ENCODE results near the gene HSF5. TPM values are rescaled to one million over a fixed set of nuclear protein-coding genes. Genes with fewer than 3 reads are reported as not detected.
A peak's percentile ranks its signal among the peaks of the same experiment; 100 is the strongest.

The HSF5 gene
- total RNA-seq, 1 donor from 2014 or later = 0.91 TPM

DNA sequence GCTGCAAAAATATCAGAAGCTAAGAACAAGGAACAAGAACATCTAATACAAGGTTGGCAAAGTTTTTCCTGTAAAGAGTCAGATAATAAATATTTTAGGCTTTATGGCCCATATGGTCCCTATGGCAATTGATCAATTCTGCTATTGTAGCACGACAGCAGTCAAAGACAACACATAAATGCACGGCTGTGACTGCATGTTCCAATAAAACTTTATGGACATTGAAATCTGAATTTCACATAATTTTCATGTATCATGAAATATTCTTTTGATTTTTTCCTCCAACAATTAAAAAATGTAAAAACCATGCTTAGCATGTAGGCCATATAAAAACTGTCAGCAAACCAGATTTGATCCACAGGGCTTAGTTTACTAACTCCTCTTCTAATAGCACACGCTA lies 60.4 kb downstream of the HSF5 start:
- no peak for DNase-seq
- Mint-ChIP-seq H3K4me1 (no peaks in the 10 kb centered on the region), H3K36me3 (ENCODE audit: low read depth) (no peaks in the 10 kb centered on the region), H3K27me3 (peaks cover 6% of the 10 kb centered on the region), H3K9me3 (no peaks in the 10 kb centered on the region), H3K4me3 (no peak overlapping the region), H3K27ac (no peak overlapping the region)
- intact Hi-C loops (cut with micrococcal nuclease) = no loop called here

DNA sequence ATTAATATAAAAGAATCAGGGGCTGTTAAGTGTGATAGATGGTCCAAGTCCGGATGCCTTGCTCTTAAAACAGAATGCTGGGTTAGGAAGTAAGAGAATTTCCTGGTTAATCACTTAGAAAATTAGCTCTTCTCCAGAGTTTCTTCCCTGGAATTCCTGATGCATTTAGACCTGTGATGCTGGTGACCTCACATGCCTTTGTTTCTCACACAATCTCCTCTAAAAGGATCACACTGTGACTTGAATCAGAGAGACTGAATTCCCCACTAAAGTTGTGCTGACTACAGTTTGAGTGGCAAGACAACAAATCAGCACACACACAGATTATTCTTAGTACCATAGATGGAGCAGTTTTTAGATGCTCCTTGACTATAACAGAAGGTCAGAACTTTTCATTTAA lies 66.5 kb downstream of the HSF5 start:
- H3K27me3 Mint-ChIP-seq = no peaks in the 10 kb centered on the region
- H3K9me3 Mint-ChIP-seq = no peaks in the 10 kb centered on the region
- no peak overlapping the region for H3K27ac Mint-ChIP-seq
- H3K4me1 Mint-ChIP-seq = peaks cover 13% of the 10 kb centered on the region
- H3K36me3 Mint-ChIP-seq (ENCODE audit: low read depth) = no peaks in the 10 kb centered on the region
- no peak overlapping the region for H3K4me3 Mint-ChIP-seq
- intact Hi-C loops (cut with micrococcal nuclease) = no loop called here
- DNase-seq = no peak

DNA sequence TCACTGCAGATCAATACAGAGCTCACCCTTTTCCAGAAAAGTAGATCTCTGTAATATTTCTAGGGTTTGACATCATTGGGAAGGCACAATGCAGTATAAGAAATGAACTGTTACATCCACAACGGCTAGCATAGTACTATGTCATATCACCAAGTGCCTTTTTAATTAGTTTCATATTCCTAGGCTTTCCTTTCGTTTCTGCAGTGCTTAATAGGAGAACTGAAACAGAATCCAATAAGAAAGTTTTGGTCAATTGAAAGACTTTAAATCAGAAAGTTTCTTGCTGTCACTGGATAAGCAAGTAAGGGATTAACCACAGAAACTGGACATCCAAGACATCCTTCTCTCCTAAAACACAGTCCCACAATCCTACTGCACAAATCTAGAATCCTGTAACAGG lies 67.4 kb downstream of the HSF5 start:
- no peak overlapping the region for H3K4me3 Mint-ChIP-seq
- DNase-seq = no peak
- peaks cover 17% of the 10 kb centered on the region for H3K4me1 Mint-ChIP-seq
- no peaks in the 10 kb centered on the region for H3K9me3 Mint-ChIP-seq
- H3K36me3 Mint-ChIP-seq (ENCODE audit: low read depth) = no peaks in the 10 kb centered on the region
- intact Hi-C loops (cut with micrococcal nuclease) = no loop called here
- H3K27ac Mint-ChIP-seq = no peak overlapping the region
- no peaks in the 10 kb centered on the region for H3K27me3 Mint-ChIP-seq

DNA sequence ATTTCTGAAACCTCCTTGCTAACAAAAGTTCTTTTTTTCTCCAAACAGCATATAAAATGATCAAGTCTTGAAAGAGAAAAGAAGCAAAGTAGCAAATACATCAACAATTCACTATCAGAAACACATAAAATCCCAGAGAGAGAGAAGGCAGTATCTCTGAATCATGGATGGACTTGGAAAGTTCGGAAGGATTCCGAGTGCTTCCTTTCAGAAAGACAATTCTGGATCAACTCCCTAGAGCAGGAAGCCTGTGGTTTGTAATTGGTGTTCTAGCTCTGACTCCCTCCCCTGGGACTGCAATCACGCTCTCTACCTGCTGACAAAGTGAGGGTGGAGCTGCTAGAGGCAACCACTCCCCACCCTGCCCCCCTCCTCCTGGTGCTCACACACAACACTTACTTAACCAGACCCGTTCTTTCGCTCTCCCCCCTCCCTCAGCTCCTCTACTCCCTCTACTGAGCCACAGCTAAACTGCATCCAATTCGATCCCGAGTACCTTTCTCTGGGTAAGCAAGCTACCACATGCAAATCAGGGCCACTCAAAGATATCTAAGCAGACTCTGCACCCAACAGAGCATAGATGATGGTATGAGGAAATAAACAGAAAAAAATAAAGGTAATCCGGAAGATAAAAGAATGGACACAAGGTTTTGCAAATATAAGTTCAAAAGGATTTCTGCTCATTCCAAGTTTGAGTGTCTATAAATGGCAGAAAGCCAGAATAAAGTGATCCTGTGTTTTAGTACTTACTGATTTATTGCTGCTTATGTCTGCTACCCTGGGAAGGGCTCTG lies 70.7 kb downstream of the HSF5 start, which contains the start of gene RNF43:
Gene RNF43 (minus strand): TSS at position 235 of the 793 bp plus-strand sequence. CDS start 1,957 bp downstream, outside the sequence.
- Mint-ChIP-seq H3K27me3 (no peaks in the 10 kb centered on the region), H3K36me3 (ENCODE audit: low read depth) (no peaks in the 10 kb centered on the region), H3K4me1 (peaks cover 30% of the 10 kb centered on the region), H3K27ac (peak within 1 kb of the TSS; percentile 74), H3K4me3 (peak within 1 kb of the TSS; percentile 35), H3K9me3 (no peaks in the 10 kb centered on the region)
- intact Hi-C loops (cut with micrococcal nuclease) = loop anchor here (1.0 kb wide), 2 partner anchors 65 to 100 kb away; partner anchors contain the start of gene SUPT4H1
- peak; percentile 94 for DNase-seq

DNA sequence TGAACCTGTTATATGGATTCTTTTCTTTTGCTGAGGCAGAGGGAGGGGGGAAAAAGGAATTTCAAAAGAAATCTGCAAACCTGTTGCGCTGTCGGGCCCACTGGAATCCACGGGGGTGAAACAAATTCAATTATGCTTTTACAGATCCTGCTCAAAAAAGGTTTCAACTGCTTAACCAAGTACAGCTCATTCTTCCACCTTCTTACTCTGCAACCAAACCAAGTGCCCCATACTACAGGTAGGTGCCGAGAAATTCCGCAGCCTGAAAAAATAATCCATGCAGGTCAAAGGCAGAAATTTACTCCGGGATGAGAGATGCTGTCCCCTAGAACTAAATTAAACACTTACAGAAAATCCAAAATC lies 71.3 kb downstream of the HSF5 start:
- Mint-ChIP-seq H3K36me3 (ENCODE audit: low read depth) (no peaks in the 10 kb centered on the region), H3K4me1 (peaks cover 32% of the 10 kb centered on the region), H3K27ac (peak overlapping the region; percentile 42), H3K27me3 (no peaks in the 10 kb centered on the region), H3K4me3 (peak overlapping the region; percentile 35), H3K9me3 (no peaks in the 10 kb centered on the region)
- DNase-seq = no peak
- intact Hi-C loops (cut with micrococcal nuclease) = loop anchor here (1.0 kb wide), 2 partner anchors 65 to 100 kb away; partner anchors contain the start of gene SUPT4H1

DNA sequence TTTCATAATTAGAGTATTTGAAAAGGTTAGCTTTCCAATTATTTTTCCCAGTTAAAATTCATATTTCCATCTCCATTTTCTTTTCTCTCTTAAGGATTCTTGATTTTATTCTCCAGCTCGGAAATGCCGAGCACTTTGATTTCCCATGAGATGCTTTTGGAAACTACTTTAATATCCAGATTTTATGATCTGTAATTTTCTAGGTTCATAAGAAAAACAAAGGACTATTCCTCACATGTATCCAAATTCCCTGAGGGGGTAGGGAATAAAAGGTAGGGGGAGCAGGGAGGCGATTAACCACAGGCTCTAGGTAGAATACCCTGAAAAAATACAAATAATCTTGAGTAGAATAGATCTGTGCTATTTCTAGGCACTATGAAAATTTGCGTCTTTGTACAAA lies 71.8 kb downstream of the HSF5 start:
- H3K4me1 Mint-ChIP-seq = peaks cover 35% of the 10 kb centered on the region
- no peak overlapping the region for H3K27ac Mint-ChIP-seq
- no peaks in the 10 kb centered on the region for H3K36me3 Mint-ChIP-seq (ENCODE audit: low read depth)
- no peaks in the 10 kb centered on the region for H3K9me3 Mint-ChIP-seq
- H3K27me3 Mint-ChIP-seq = no peaks in the 10 kb centered on the region
- peak overlapping the region; percentile 30 for H3K4me3 Mint-ChIP-seq
- intact Hi-C loops (cut with micrococcal nuclease) = no loop called here
- no peak for DNase-seq

DNA sequence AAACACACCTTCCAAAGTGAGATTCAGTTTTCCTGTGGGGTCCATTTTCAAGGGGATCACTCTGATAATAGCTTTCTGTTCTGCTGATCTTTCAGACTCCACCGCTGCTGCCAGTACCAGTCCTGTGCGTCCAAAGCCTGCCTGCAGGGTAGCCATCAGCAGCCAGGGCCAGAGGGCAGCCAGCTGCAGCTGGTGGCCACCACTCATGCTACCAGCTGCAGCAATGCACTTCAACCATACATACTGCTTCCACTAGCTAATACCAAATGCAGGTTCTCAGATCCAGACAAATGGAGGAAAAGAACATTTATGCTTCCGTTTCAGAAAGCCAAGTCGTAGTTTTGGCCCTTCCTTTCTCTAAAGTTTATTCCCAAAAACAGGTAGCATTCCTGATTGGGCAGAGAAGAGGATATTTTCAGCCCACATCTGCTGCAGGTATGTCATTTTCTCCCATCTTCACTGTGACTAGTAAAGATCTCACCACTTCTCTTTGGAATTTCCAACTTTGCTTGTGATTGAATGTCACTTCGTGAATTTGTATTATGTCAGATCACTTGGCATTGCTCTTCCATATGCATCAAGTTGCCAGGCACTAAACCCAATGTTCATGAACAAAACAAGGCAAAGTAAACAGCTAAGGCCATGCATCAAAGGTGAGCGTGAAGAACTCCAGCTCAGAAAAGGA lies 72.7 kb downstream of the HSF5 start:
- intact Hi-C loops (cut with micrococcal nuclease) = no loop called here
- Mint-ChIP-seq H3K9me3 (no peaks in the 10 kb centered on the region), H3K27me3 (no peaks in the 10 kb centered on the region), H3K27ac (no peak overlapping the region), H3K4me1 (peaks cover 35% of the 10 kb centered on the region), H3K36me3 (ENCODE audit: low read depth) (no peaks in the 10 kb centered on the region), H3K4me3 (no peak overlapping the region)
- no peak for DNase-seq

DNA sequence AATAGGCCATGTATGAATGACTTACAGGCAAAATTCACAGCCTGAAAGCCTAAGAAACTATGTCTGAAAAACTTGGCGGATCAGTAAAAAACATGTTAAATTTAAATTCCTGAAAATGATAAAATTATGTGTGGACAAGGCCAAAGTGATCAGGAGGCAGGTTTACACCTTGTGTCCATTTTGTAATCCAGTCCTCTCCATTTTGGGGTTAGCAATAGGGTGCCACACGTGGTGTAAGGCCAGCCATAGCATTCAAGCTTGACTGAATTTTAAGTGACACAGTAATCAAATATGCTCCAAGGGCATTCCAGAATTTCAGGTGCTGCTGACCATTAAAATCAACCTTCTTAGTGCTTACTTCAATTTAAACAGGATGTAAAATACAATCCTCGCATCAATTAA lies 73.6 kb downstream of the HSF5 start:
- H3K9me3 Mint-ChIP-seq = no peaks in the 10 kb centered on the region
- peaks cover 35% of the 10 kb centered on the region for H3K4me1 Mint-ChIP-seq
- no peaks in the 10 kb centered on the region for H3K36me3 Mint-ChIP-seq (ENCODE audit: low read depth)
- H3K27ac Mint-ChIP-seq = peak overlapping the region; percentile 22
- intact Hi-C loops (cut with micrococcal nuclease) = no loop called here
- DNase-seq = no peak
- no peaks in the 10 kb centered on the region for H3K27me3 Mint-ChIP-seq
- no peak overlapping the region for H3K4me3 Mint-ChIP-seq

DNA sequence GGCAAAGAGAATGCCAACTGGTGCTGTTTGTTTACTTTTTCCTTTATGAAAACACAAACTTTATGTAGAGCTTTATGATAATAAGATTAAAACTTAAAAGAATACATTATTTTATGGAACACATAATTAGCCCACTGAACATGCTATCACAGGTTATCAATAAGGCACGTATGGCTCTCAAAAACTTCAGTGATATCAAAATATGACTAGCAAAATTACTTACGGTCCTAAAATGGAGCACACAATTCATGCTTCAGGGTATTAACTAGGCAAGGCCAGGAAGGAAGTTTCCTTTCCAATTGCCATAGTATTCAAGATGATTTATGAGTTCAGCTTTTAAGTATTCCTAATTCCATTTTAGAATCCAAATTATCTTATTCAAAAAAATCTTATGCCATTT lies 74.5 kb downstream of the HSF5 start:
- Mint-ChIP-seq H3K4me3 (no peak overlapping the region), H3K4me1 (peaks cover 35% of the 10 kb centered on the region), H3K9me3 (no peaks in the 10 kb centered on the region), H3K36me3 (ENCODE audit: low read depth) (no peaks in the 10 kb centered on the region), H3K27me3 (no peaks in the 10 kb centered on the region), H3K27ac (peak overlapping the region; percentile 86)
- intact Hi-C loops (cut with micrococcal nuclease) = loop anchor here (1.0 to 2.0 kb wide), 5 partner anchors 11 to 84 kb away; partner anchors contain the start of gene SUPT4H1
- DNase-seq = no peak

DNA sequence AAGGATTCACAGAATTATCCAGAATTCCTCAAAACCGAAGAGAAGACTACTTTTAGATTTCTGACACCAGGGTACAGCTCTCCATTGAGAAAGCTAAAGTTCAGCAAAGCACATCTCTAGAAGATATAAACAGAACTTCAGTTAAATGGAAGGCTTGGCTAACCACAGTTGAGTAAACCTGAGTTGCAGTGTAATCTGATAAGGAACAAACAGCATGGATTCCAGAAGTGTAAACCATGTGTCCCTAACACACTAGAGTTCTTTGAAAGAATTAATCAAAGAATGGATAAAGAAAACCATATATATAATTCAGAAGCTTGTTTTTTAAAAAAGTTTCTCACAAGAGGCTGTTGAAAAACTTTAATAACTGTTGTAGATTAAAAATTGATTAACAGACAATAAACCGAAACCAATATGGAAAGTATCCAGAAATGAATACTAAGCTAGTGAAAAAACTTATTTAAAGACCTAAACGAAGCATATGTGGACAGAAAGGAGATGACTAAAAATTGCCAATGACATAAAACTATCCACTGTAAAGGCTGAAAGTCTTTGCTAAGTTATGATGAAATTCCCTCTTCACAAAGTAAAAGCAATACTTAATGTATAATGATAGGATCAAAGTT lies 75.1 kb downstream of the HSF5 start:
- no peak for DNase-seq
- H3K4me3 Mint-ChIP-seq = peak overlapping the region; percentile 45
- H3K36me3 Mint-ChIP-seq (ENCODE audit: low read depth) = no peaks in the 10 kb centered on the region
- H3K27ac Mint-ChIP-seq = peak overlapping the region; percentile 86
- intact Hi-C loops (cut with micrococcal nuclease) = loop anchor here (1.0 to 2.0 kb wide), 5 partner anchors 11 to 84 kb away; partner anchors contain the start of gene SUPT4H1
- H3K4me1 Mint-ChIP-seq = peaks cover 33% of the 10 kb centered on the region
- no peaks in the 10 kb centered on the region for H3K9me3 Mint-ChIP-seq
- no peaks in the 10 kb centered on the region for H3K27me3 Mint-ChIP-seq

DNA sequence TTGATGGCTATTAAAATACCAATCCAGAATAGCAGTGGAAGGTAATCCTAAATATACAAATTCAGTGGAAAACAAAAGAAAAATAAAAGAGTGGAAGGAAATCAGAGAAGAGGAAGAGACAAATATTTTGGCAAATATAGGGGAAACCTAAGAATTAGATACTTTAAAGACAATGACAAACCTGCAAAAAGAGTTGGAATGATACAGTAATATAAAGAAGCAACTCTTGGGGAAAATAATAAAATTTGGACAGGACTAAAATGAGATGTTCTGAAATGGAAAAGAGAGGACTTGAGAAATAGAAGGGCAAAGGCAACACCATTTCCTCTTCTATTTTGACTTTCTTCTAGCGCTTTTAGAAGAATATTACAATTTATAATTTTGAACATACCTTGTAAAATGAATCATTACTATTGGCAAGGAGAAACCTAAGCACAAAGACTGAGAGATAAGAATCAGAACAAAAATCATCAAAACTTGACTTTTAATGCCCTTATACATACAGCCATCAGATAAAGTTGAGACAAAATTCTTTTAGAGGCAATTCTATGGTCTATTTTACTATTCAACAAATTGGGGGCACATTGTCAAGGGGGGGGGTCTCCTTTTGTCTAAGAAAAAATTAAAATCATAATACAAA lies 76.0 kb downstream of the HSF5 start:
- intact Hi-C loops (cut with micrococcal nuclease) = loop anchor here (2.0 kb wide), 1 partner anchor 67 kb away; no protein-coding TSS in a partner anchor
- DNase-seq = no peak
- Mint-ChIP-seq H3K27ac (peak overlapping the region; percentile 86), H3K9me3 (no peaks in the 10 kb centered on the region), H3K36me3 (ENCODE audit: low read depth) (no peaks in the 10 kb centered on the region), H3K4me3 (peak overlapping the region; percentile 42), H3K4me1 (peaks cover 25% of the 10 kb centered on the region), H3K27me3 (no peaks in the 10 kb centered on the region)

DNA sequence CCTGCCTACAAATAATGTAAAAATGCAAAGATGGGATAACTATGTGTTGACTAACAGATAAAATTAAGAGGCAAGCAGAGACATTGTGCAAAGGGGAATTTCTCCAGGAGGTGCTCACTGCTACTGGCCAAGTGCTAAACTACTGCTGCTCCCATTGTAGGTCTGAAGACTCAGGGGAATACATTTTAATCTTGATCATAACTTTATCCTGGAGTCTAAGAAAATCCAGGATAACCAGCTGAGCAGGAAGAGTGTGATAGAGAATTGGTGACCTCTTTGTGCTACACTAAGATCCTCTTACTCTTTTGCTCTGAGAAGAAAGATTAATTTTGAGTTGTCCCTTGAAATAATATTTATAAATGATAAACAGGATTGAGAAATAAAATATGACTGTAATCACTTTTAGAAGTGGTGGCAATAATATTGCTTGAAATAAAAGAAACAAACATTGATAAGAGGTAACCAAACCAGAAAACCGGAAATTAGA lies 76.8 kb downstream of the HSF5 start:
- H3K27ac Mint-ChIP-seq = no peak overlapping the region
- no peaks in the 10 kb centered on the region for H3K27me3 Mint-ChIP-seq
- peaks cover 22% of the 10 kb centered on the region for H3K4me1 Mint-ChIP-seq
- DNase-seq = no peak
- H3K36me3 Mint-ChIP-seq (ENCODE audit: low read depth) = no peaks in the 10 kb centered on the region
- intact Hi-C loops (cut with micrococcal nuclease) = no loop called here
- no peak overlapping the region for H3K4me3 Mint-ChIP-seq
- H3K9me3 Mint-ChIP-seq = no peaks in the 10 kb centered on the region

DNA sequence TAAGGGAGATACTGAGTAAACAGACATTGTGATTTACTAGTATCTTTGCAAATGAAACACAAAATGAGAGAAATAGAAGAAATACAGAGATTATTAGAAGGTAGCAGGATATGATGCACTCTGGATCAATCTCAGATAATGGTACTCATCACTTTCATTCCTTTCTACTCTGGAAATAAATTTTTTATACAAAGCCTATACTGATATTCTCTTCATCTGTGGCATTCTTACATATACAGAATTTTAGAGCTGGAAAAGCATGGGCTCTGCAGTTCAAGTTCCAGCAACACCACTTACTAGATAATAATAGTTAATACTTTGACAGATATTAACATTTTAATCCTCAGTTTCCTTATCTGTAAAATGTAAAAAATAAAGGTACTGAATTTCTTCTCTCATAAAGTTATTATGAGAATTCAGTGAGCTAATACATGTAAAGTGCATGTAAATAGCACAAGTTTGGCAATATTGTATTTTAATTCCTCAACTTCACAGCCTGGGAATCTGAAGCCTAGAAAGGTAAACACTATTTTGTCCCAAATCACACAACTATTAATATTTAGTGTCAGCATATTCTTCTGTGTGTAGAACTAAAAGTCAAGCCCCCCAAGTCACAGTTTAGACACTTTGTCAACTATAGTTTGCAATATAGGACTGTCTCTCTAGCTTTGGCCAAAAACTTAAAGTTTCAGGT lies 77.3 kb downstream of the HSF5 start:
- no peak overlapping the region for H3K27ac Mint-ChIP-seq
- intact Hi-C loops (cut with micrococcal nuclease) = no loop called here
- peaks cover 19% of the 10 kb centered on the region for H3K4me1 Mint-ChIP-seq
- H3K36me3 Mint-ChIP-seq (ENCODE audit: low read depth) = no peaks in the 10 kb centered on the region
- H3K27me3 Mint-ChIP-seq = no peaks in the 10 kb centered on the region
- no peak overlapping the region for H3K4me3 Mint-ChIP-seq
- H3K9me3 Mint-ChIP-seq = no peaks in the 10 kb centered on the region
- DNase-seq = no peak
